ENCODE results near the gene DNM2.

DNM2 gene

DNA sequence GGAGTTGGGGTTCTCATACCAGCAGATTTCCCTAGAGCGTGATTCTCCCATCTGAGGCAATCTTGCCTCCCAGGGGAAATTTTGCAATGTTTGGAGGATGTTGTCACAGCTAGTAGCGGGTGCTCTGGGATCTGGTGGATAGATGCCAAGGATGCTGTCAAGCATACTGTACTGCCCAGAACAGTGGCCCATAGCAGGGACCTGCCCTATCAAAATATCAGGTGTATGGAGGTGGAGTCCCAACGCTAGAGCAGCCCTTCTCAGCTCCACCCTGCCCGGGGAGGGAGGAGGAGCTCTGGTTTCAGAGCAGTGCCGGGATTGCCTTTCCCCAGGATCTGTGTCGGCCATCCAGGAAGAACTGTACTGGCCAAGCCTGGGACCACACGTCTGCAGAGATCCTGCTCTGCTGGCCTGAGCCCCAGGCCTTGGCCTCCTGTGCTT lies 27.5 kb upstream of the DNM2 start:
- no peak for DNase-seq (ENCODE audit: low spot score)

DNA sequence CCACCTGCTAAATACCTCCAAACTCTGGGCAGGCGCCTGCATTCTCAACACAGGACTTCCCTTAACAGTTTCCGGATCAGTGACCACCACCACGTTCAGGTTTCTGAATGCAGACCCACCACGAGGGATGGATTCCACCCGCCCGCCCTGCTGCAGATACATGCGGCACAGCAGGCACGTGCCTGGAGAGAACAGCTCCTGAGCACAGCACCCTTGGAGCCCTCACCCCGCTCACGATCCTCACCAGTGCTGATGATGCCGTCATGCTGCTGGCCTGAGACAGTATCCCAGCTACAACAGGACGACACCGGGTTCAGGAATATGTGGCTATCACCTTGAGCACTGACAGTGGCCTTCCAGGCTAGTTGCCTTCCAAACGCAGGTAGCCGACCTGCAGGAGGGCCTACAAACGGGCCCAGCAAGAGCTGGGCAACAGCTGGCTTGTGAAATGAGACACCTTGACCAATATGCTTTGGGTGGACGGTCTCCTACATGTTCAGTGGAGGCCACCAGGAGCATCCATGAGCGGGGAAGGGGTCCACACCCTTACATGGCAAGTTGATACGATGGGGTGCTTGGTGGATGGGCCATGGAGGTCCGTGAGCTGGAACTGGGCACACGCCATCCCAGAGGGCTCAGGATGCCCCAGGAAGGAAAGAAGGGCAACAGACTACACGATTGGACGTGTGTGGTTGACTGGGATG lies 26.5 kb upstream of the DNM2 start:
- DNase-seq (ENCODE audit: low spot score), result no peak

DNA sequence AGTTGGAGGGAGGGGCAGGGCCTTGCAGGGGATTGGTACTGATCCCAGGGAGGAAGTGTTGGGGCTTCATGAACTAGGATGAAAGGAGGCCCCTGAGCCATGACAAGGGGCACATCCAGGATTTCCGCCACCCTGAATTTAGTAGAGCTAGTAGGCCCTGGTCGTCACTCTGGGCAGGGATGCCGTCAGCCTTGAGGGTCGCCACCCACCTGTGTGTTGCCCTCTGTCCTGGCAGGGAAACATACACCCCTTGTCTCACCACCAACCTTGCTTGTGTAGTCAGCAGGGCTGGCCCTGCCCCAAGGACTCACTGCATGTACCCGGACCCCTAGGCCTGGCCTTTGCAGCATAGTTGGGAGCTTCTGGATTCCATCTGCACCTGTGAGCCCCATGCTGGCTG lies 26.0 kb upstream of the DNM2 start:
- DNase-seq (ENCODE audit: low spot score), result no peak

DNA sequence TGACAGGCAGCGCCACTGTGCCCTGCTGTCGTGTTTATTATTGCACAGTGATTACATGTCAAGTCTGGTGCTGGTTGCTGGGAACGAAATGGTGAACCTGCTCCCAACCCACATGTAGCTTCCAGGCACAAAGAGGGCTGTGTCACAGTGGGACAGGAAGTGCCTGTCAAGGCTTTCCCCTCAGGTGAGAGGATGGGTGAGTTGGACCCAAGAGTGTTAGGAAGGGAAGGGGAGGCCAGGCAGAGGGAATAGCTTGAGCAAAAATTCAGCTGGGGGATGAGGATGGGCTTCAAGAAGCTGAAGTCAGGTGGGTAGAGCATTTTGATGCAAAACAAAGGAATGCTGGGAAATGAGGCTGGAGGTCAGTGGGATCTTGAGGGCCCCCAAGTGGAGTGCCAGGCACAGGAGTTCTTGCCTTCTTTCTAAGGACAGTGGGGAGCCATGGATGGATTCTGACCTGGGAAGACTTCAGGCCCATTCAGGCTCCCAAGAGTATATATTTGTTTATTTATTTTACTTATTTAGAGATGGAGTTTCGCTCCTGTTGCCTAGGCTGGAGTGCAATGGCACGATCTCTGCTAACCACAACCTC lies 25.1 kb upstream of the DNM2 start:
- no peak for DNase-seq (ENCODE audit: low spot score)

DNA sequence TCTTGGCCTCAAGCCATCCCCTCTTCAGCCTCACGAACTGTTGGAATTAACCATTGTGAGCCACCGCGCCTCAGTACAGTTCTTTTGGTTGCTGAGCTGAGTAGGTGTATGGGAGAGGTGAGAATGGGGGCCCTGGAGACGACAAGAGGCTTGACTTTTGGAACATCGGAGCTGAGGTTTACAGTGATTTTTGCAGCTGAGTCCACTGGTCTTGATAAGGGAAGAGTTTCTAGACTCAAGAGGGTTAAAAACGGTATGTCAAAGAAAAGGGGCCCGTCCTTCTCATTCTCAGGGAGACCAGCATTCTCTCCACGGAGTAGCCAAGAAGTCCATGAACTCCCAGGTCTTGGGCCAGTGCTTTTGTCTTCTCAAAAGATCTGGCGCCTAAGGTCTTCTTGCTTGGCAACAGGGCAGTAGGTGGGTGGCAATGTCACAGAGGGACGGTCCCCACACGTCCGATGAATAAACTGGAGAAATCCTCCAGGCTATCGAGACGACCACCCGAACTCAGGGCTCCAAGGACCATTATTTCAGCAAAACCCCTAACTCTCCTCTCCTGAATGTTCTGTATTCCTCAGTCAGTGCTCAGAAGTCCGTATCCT lies 23.1 kb upstream of the DNM2 start:
- no peak for DNase-seq (ENCODE audit: low spot score)

DNA sequence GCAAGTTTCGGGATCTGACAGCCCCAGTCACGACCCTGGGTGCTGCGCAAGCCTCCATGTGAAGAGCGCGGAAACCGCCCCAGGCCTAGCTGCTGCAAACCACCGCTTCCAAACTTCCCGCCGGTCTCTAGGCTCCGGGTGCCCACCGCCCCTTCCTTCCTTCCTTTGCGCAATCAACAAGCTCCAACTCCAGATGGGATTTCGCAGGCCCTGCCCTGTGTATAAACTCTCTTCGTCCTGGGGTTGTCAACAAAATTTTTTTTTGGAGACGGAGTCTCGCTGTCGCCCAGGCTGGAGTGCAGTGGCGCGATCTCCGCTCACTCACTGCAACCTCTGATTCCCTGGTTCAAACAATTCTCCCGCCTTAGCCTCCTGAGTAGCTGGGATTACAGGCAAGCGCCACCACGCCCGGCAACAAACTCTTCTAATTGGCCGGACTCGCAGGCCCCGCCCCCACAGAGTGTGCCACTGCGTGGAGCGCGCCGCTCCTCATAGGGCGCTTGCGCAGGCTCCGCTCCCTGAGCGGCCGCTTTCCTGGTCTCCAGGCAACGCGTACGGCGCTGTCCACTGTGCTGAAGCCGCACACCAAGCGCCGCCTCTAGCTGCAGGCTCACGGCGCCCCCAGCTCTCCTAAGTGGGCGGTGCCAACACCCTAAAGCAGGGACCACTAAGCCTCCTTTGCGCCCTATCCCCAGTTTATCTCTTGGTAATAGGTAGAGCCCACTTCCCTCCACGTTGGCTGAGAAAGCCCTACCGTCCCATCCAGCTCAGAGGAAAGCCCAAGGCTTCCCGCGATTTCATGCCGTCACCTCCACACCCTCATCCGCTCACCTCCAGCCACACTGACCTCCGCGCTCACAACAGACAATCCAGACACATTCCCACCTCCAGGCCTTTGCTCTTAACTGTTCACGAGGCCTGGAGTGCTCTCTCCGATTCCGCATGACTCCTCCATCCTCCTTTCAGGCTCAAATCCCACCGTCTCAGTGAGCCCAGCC lies 22.2 kb upstream of the DNM2 start:
- peak; percentile 99 for DNase-seq (ENCODE audit: low spot score)

DNA sequence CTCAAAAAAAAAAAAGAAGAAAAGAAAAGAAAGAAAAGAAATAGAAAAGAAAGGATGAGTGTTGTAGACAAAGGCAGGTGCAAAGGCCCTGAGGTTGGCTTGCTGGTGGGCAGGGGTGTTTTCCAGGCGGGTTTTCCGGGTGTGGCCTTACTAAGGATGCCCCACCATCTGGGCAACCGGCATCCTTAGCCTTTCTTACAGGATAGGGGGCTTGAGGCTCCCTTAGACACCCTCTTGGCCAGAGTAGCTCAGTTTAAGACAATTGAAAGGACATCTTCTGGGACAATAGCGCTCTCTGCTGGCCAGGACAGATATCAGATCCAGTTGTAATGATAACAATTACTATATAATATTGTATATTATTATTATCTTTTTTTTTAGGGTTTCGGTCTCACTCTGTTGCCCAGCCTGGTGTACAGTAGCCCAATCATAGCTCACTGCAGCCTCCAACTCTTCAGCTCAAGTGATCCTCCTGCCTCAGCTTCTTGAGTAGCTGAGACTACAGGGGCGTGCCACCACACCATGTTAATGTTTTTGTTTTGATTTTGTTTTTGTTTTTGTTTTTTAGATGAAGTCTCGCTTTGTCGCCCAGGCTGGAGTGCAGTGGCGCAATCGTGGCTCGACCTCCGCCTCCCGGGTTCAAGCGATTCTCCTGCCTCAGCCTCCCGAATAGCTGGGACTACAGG lies 18.1 kb upstream of the DNM2 start:
- peak; percentile 44 for DNase-seq (ENCODE audit: low spot score)

DNA sequence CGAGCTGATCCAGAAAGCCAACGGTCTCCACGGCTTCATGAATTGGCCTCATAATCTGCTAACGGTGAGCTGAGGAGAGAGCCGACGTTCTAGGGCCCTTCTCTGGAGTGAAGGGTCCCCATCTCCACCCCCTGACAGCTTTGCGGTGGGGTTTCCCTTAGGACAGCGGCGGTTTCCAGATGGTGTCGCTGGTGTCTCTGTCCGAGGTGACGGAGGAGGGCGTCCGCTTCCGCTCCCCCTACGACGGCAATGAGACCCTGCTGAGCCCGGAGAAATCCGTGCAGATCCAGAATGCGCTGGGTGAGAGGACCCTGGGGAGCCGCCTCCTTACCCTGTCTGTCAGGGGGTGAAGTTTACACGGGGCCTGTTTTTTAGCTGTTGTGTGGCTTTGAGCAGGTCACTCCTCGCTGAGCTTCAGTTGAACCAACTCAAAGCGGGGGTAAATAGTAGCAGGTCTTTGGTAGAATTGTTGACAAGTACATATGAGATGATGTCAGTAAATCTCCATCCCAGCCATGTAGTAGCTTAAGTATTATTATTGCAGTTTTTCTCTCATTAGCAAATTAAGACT lies 15.8 kb upstream of the DNM2 start:
- no peak for DNase-seq (ENCODE audit: low spot score)

DNA sequence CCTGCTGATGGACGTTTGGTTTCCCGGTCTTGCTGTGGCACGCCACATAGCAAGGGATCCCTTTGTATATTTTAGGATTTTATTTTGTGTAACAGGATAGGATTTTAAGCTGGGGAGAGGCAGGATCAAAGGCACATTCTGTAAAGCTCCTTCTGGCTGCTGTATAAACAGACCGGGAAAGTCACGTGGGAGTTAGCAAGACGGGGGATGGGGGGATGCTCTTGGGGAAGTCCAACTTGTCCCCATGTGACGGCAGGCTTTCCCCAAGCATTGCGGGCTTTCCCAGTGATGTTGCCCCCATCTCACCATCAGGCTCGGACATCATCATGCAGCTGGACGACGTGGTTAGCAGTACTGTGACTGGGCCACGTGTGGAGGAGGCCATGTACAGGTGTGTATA lies 10.9 kb upstream of the DNM2 start:
- no peak for DNase-seq (ENCODE audit: low spot score)

DNA sequence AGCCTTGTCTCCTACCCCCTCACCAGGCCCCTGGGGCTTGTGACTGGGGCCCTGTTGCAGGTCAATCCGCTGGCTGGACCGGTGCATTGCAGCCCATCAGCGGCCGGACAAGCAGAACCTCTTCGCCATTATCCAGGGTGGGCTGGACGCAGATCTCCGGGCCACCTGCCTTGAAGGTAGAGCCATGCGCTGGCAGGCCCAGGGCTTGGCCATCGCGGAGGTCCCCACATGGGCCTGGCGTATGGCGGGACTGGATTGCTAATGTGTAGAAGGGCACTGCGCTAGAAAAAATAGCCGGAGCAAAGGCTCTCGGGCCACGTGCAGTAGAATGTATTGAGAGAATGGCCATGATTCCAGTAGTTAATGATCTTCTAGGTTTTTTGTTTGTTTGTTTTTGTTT lies 10.4 kb upstream of the DNM2 start:
- DNase-seq (ENCODE audit: low spot score), result no peak

DNA sequence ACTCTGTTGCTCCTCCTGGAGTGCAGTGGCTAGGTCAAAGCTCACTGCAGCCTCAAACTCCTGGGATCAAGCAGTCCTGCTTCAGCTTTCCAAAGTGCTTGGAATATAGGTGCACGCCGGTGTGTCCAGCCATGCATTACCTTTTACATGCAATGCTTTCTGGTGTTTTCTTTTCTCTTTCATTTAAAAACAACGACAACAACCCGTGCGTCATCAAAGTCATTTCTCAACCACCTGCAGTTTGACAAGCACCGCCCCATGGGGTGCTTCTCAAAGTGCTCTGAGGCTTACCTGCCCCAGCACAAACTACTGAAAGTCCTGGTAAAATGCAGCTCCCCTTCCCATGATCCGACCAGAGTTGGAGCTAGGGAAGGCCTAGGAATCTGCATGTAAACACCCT lies 9.6 kb upstream of the DNM2 start:
- DNase-seq (ENCODE audit: low spot score), result no peak

DNA sequence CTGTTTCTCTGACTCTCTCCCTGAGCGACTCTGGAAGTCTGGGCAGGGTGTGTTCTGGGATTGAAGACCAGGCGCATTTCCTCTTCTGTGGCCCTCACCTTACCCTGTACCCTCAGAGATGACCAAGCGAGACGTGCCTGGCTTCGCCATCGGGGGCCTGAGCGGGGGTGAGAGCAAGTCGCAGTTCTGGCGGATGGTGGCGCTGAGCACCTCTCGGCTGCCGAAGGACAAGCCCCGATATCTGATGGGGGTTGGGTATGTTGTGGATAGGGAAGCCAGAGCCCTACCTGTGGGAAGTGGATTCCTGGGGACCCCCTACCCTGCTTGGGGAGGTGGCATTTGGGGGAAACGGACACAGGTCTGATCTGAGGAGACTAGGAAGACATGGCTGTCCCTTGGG lies 5.8 kb upstream of the DNM2 start:
- no peak for DNase-seq (ENCODE audit: low spot score)

DNA sequence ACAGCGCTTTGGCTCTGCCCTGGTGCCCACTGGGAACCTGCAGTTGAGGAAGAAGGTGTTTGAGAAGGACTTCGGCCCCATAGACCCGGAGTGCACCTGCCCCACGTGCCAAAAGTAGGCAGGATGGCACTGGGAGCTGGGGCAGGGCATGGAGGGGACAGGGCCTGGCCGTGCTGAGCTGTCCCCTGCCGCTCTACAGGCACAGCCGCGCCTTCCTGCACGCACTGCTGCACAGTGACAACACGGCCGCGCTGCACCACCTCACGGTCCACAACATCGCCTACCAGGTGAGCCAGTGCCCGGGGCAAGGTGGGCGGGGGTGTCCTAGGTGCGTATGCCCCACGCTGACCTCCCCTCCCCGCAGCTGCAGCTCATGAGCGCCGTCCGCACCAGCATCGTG lies 5.1 kb upstream of the DNM2 start:
- no peak for DNase-seq (ENCODE audit: low spot score)

DNA sequence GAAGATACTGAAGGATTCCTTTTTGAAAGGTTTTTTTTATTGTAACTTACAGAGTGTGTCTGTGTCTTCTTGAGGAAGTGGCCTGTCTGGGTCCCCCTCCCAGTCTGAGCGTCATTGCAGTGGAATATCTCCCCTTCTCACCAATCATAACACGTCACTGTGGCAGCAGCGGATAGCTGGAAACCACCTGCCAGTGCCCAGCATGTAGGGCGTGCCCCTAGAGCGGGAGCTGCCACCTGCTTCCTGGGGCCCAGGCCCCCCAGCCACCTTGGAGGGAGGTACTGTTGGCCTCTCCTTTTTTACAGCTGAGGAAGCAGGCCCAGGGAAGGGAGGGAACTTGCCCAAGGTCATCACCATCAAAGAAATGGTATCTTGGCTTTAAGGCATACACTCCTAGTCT lies 4.6 kb upstream of the DNM2 start:
- no peak for DNase-seq (ENCODE audit: low spot score)

DNA sequence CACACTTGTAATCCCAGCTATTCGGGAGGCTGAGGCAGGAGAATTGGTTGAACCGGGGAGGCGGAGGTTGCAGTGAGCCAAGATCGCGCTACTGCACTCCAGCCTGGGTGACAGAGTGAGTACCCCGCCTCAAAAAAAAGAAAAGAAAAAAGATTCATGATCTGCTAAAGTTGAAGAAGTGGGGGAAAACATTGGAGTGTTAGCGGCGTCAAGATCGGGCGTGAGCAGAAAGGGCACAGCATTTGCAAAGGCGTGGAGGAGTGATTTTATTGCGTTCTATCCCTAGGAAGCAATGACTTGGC lies 874 bp upstream of the DNM2 start:
- DNase-seq (ENCODE audit: low spot score), result no peak

DNA sequence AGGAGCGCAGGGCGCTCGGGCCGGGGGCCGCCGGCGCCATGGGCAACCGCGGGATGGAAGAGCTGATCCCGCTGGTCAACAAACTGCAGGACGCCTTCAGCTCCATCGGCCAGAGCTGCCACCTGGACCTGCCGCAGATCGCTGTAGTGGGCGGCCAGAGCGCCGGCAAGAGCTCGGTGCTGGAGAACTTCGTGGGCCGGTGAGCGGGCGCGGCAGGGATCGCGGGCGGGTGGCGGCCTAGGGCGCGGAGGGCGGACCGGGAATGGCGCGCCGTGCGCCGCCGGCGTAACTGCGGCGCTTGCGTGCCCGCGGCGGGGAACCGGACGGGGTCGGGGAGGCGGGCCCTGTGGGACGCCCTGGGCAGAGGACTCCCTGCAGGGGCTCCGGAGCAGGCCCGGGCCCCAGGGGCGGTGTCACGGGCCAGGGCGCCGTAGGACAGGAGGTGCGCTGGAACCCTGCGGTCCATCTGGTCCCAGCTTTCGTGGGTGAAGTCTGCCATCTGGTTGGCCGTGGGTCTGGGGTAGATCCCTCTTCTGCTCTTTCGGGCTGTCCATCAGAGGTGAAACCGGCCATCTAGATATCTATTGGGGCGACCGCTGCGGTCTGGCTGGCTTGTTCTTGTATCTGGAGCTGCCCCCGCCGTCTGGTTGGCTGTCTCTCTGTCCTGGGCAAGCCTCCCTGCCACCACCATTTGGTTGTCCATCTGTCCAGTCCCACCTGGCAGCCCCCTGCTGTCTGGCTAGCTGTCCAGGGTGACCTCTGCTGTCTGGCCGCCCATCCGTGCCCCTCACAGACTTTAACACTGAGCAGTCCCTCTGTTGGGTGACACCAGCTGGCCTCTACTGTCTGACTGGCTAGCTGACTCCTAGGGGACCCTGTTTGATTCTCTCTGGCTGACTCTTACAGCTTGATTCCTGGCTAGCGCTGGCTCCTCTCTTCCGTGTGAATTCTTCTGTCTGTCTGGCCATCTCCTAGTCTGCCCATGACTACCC lies 622 bp downstream of the DNM2 start:
- DNase-seq (ENCODE audit: low spot score), result peak; percentile 40

DNA sequence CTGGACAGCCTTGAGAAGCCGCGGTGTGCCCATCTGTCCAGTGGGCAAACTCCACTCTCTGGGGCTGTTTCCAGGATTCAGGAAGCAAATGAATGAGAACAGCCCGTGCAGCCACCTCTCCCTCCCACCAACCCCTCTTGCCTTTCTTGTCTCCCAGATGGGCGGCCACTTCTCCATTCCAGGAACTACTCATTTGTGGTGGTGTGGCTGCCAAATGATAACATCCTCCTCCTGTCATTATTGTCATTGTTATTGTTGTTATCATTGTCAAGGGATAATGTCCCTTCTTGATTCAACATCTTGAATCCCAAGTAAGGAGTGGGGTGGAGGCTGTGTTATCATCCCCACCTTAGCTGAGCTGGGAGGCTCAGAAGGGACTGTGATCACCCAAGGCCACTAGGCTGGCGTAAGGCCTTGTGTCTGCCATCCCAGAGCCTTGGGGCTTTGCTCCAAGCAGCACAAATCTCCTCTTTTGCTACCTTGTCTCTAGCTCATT lies 1.6 kb downstream of the DNM2 start:
- DNase-seq (ENCODE audit: low spot score), result no peak

DNA sequence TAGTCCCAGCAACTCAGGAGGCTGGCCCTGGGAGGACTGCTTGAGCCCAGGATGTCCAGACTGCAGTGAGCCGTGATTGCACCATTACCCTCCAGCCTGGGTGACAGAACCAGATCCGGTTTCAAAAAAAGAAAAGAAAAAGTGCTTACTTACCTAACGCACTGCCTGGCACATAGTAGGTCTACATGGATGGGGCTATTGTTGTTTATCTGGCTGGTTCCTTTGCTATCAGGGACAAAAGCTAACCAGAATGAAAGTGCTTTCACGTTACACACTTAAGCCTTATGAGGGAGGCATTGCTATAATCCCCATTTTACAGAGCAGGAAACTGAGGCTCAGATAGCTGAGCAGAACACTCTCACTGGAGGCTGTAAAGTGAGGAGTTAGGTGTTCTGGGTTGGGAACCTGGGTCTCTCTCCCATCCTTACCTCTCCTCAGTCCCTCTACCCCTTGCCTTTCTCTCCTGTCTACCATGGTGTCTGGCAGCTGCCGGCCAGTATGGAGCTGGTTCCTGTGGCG lies 2.8 kb downstream of the DNM2 start:
- DNase-seq (ENCODE audit: low spot score), result no peak

DNA sequence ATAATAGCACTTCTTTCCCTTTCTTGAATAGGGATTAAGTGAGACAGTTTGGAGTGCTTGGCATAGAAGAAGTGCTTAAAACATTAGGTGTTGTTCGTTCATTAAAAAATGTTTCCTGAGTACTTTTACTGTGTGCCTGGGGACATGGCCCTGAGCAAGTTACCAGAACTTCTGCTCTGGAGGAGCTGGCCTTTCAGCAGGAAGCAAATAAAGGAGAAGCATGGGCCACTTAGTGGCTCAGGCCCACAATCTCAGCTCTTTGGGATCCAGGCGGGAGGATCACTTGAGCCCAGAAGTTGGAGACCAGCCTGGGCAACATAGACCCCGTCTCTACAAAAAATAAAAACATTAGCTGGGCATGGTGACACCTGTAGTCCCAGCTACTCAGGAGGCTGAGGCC lies 5.7 kb downstream of the DNM2 start:
- DNase-seq (ENCODE audit: low spot score), result no peak

DNA sequence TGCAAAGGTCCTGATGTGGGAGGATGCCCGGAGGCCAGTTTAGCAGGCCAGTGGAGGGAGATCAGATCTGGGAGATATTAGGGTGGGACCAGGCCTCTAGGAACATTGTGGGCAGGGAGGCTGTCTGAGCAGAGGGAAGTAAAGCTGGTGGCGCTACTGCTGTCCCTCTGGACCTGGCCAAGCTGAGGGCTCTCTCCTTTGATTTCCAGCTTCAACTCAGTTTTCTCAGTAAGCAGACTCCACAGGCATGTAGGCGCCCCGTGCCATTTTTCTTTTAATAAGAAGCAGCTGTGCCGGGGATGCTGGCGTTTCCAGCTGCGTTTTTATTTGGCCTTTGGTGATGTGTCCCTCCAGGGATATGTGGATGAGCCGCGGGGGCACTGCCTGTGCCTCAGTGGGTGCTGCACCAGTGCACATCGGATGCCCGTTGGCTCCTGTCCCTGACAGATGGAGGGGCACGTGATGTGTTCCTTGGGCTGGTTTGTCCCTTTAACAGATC lies 6.7 kb downstream of the DNM2 start:
- DNase-seq (ENCODE audit: low spot score), result peak; percentile 73
